ENCODE measurements around the gene IFNK.

The IFNK gene

DNA sequence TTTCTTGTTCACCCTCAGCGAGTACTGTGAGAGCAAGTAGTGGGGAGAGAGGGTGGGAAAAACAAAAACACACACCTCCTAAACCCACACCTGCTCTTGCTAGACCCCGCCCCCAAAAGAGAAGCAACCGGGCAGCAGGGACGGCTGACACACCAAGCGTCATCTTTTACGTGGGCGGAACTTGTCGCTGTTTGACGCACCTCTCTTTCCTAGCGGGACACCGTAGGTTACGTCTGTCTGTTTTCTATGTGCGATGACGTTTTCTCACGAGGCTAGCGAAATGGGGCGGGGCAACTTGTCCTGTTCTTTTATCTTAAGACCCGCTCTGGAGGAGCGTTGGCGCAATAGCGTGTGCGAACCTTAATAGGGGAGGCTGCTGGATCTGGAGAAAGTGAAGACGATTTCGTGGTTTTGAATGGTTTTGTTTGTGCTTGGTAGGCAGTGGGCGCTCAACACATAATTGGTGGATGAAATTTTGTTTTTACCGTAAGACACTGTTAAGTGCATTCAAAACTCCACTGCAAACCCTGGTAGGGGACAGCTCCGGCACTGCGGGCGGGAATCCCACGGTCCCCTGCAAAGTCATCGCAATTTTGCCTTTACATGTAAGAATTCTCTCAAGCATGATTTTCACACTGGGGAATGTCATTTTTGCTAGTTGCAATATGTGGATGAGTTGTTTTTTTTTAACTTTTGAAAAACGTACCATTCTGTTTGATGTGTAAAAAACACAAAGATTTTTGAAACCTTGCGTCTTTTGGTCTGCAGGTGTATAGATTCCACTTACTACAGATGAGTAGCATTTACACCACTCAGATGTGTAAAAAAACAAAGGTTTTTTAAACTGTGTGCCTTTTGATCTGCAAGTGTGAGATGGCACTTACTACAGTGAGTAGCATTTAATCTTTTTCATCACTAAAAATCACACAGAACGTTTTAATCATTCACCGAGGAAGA, 49.8 kb downstream of the IFNK start:
- DNase-seq = peak; percentile 97
